HG03097 (cell line): Measurements from ENCODE around the gene SOS2.
"Not testable (repeated sequence)": the region's sequence is repeated elsewhere in the genome, so short reads cannot be mapped to it uniquely, and the experiment has no call there.

ENCODE experiments used
- ATAC-seq: cut with Tn5 transposase; IDR thresholded peaks from one replicate; pipeline ENCODE4 v1.9.1; 2021; ENCODE audit not compliant: unreplicated experiment, low FRiP score

Gene SOS2

DNA sequence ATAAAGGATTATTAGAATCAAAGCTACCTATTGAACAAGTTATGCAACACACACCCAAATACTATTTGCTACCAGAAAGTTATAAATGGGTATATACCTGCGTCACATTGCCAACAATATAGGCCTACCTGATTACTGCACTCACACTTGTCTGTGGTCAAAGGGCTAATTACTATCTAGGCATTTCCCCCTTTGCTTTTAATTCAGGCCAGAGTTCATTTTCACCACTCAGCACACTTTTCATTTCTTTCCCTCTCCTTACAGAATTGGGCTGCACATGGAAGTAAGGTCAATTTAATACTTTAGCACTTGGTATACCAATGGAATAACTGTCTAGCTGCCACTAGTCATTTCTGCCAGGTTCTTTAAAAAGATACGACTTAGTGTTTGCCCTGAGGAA lies 1.7 kb downstream of the SOS2 start:
- ATAC-seq: no peak

DNA sequence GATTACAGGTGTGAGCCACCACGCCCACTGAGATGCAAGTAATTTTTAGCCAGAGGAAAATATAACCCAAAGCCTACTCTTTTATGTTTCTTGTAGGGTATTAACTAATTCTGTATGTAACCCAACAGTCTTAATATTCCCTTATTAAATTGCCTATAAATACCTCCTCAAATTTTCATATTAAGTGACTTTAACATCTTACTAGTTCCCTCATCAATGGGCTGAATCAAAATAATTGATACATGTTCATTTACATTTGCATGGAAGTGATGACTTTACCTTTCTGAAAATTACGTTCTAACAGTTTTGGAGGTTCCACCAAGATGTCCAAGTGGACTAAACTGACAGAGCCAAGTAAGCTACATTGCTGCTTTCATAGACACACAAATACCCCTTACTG lies 3.1 kb downstream of the SOS2 start:
- no peak for ATAC-seq

DNA sequence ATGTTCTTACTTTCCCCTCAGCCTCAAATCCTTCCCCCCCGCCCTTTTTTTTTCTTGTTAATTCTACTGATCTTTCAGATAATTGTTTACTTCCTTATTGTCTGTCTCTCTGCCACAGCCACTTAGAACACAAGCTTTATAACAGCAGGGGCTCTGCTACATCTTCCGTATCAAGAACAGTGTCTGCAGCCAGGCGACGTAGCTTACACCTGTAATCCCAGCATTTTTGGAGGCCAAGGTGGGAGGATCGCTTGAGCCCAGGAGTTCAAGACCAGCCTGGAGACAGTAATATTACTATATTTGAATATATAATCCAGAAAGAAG lies 5.4 kb downstream of the SOS2 start:
- no peak for ATAC-seq

DNA sequence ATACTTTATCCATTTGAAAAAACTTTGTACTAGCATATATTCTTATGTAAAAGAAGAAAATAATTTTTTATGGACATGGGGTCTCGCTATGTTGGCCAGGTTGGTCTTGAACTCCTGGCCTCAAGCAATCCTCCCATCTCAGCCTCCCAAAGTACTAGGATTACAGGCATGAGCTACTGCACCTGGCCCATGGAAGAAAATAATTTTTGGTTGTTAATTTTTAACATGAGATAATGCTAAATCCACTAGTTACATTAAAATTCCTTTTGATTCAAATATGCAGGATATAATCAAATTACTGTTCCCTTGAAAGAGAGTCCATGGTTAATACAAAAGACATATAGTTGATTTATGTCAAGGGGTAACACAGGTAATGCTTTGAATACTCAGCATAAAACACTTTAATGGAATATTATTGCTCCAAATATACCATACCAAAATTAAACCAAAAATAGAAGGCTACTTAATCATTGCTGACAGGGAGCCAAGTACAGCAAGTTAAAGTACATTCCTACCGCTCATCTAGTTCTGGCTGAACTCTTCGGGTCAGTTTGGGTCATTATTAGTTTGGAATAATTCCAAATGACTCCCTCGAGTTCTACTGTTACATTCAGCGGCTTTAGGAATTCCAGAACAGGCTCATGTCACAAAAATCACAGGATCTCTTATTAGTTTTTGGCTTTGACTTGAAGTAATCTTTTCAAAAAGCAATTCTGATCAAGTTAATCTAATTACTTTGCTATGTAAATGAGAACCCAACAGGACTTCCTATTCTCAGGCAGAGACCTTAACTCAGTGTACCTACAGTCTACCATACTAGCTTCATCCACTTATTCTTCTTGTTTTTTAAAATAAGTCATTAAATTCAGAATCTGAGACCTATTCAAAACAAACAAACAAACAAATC lies 6.1 kb downstream of the SOS2 start:
- no peak for ATAC-seq

DNA sequence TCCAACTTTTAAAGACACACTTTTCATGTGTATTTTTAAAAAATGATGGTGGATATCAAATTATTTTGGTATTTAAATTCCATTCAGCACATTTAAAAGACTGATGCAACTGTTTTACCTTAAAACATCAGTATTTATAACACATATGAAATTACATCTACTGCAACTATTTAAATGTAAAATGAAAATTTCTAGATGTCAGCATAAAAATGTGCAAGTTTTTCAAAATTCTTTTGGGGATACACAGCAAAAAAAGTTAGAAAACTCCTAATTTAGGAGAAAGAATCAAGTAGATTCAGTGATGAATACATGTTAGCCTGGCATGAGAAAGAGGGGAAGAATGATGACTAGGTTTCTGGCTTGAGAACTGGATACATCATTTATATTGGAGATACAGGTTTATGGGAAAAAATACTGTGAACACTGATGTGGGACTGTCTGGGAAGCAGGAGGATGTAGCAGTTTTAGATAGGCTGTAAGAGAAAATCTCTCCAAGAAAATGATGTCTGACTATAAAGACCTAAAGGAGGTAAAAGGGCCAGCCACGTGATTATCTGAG lies 9.2 kb downstream of the SOS2 start:
- no peak for ATAC-seq

DNA sequence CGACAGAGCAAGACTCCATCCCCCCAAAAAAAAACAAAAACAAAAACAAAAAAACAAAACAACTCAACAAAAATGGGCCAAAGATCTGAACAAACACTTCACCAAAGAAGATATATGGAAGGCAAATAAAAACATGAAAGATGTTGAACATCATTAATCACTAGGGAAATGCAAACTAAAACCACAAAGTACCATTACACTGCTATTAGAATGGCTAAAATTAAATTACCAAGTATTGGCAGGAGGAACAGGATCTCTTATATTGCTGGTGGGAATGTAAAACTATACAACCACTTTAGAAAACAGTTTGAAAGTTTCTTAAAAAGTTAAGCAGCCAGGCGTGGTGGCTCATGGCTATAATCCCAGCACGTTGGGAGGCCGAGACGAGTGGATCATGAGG lies 12.9 kb downstream of the SOS2 start:
- no peak for ATAC-seq

DNA sequence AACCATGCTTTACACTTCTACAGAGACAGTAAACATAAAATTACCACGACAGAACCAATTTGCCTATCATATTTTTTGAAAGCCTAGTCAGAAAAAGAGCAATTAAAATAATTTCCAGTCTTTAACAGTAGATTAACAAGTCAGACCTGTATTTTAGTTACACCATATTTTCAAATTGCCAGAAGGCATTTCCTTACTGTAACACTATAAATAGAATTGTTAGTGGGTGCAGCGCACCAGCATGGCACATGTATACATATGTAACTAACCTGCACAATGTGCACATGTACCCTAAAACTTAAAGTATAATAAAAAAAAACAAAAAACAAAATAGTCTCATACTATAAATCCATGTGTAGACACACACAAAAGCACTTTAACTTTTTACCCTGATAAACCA lies 16.0 kb downstream of the SOS2 start:
- no peak for ATAC-seq

DNA sequence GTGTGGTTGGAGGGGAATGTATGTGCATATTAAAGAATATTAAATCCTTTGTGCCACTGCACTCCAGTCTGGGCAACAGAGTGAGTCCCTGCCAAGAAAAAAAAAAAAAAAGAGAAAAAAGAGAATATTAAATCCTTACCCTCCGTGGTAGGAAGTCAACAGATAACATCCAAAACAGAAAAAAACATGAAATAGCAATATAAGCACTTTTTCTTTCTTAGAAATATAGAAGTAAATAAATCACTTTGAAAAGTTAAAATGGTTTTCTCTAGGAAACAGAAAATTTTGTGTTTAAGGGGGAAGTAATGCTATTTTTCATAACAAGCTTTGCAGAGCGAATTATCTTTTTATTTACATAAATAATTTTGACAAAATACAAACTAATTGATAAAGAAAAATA lies 17.6 kb downstream of the SOS2 start:
- no peak for ATAC-seq

DNA sequence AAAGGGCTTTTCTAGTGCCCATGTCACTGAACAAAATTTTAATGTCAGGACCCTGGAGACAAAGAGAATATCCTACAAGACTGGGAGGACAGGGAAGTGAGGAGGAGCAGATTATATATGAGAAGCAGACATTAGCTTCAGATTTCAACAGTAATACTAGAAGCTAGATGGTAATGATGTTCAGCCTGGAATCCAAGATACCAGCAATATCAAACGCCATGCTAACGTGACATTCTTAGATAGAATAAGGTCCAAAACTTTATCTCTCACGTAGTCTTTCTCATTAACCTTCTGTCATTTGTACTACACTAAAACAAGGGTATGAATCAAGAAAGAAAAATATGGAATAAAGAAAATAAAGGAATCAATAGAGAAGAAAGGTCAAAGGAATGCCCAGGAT lies 18.7 kb downstream of the SOS2 start:
- ATAC-seq: no peak

DNA sequence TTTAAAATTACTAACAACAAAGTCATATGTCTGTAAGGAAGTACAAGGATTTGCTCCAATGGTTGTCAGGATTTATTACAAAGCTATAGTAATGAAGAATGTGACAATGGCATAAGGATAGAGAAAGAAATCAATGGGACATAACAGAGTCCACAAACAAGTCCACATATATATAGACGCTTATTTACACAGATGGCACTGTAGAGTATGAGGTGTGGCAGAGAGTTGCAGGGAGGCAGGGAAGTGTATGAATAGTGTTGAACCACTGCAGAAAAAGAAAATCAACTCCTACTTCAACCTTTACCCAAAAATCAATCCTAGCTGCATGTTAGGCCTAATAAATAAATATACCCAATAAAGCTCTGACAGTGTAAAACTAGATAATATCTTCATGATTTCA lies 21.3 kb downstream of the SOS2 start:
- no peak for ATAC-seq

DNA sequence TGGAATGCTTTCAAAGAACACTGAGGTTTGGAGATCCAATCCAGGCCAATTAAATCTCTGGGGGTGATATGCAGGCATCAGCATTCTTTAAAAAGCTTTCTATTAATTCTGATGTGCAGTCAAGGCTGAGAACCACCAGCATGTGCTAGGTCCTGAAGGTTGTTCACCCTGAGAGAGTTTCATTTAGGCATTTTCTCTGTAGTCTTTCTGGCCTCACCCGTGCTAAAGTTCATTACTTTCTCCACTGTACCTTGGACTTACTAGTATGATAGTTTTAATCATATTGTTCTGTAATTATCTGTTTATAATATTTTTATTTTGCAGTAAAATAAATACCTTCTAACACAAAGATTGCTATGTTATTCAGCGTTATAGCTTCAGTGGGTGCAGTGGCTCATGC lies 32.9 kb downstream of the SOS2 start:
- no peak for ATAC-seq

DNA sequence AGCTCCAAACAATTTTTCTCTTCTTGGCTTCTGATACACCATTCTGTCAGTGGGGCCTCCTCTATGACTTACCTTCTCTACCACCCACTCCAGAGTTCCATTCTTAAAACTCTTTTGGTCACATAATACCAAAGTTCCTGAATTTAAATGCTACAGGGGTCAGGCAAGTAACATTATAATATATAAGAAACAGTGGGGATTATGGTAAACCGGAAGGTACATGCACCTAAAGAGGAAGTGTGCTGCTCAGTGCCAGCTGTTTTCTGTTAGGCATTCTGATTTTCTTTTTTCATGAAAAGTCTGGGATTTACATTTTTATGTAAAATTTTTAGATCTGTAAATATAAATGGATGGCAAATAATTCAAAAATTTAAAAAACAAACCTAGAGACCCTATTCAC lies 39.9 kb downstream of the SOS2 start:
- no peak for ATAC-seq

DNA sequence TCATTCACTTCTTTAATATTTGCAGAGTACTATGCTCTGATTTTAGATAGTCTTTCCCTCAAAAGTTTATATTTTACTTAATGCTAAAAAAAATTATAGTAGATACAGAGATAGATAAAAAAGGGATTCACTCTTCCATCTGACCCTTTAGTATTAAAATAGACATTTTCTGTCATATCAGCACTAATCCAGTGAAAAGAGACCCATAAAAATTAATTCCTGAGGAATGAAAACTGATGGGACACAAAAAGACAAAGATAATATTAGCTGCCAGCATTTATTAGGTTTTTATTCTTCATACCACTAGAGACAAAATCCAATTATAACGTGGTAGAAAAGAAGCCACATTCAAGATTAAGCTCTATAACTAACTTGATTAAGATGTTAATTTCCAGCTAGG lies 45.3 kb downstream of the SOS2 start:
- ATAC-seq: no peak

DNA sequence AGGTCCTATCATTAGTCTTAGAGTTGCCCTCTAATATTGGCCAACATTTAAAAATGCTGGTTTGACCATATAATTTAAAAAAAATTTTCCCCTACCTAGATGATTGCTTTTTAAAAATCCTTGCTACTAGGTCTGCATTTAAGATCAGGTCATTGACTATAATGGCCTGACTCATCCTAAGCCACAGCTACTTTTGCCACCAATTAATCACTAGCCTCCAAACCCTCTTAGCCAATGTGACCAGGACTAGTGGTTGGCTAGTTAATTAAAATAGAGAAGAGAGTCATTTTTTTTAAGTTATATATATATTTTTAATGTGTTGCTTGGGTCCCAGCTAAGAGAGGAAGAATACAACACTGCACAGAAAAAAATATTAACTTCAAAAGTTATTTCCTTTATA lies 57.5 kb downstream of the SOS2 start:
- ATAC-seq: no peak

DNA sequence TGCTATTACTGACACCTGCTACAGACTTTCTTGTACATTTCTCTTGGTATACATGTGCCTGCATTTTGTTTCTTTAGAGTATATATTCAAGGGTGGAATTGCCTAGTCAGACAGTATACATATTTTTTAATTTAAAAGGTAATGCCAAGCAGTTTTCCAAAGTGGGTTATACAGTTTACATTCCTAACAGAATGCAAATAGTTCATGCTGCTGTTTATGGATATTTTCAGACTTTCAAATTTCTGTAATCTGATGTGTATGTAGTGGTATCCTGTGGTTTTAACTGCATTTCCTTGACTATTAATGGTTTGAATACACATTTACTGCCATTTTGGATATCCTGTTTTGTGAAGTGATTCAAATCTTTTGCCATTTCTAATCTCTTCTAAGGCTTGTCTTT lies 59.5 kb downstream of the SOS2 start:
- ATAC-seq: no peak

DNA sequence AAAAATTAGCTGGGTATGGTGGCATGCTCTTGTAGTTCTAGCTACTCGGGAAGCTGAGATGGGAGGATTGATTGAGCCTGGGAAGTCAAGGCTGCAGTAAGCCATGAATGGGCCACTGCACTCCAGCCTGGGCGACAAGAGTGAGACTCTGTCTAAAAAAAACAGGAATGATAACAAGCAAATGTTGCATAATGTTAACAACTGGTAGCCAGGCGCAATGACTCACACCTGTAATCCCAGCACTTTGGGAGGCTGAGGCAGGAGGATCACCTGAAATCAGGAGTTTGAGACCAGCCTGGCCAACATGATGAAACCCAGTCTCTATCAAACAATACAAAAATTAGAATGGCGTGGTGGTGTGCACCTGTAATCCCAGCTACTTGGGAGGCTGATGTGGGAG lies 64.0 kb downstream of the SOS2 start:
- not testable (repeated sequence) for ATAC-seq

DNA sequence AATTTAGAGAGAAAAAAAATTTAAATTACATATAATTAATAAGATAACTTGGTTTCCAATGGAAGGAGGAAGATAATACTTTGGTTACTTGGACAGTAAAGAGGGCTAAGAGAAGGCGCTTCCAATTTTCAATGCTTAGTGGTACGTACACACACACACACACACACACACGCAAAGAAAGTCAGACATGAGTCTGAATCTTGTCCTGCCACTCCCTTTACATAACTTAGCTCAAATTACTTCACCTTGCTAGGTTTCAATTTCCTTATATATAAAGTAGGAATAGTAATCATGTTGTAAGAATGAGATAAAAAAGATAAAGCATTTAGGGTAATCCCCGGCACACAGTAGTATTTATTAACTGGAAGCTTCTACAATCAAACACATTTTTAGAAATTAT lies 75.3 kb downstream of the SOS2 start:
- no peak for ATAC-seq

DNA sequence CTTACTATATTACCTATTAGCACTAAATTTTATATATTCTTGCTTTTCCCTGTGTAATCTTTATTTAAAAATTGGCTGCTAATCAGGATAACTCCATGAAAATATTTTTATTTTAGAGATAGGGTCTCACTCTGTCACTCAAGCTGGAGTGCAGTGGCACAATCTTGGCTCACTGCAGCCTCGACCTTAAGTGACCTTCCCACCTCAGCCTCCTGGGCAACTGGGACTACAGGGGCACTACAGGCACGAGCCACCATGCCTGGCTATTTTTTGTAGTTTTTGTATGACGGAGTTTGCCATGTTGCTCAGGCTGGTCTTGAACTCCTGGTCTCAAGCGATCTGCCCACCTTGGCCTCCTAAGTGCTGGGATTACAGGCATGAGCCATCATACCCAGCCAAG lies 82.6 kb downstream of the SOS2 start:
- no peak for ATAC-seq

DNA sequence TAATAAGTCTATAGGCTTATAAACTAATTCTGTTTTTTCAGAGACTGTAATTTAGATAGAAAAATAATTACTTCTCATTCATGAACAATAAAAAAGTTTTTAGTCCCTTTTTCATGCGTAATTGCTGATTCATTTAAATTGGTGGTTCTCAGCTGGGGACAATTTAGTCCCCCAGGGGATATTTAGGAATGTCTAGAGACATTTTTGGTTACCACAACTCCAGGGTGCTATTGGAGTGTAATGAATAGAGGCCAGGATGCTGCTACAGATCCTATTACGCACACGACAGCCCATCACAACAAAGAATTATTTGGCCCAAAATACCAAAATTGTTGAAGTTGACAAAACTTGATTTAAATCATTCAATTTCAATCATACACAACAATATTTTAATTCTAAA lies 92.2 kb downstream of the SOS2 start:
- no peak for ATAC-seq

DNA sequence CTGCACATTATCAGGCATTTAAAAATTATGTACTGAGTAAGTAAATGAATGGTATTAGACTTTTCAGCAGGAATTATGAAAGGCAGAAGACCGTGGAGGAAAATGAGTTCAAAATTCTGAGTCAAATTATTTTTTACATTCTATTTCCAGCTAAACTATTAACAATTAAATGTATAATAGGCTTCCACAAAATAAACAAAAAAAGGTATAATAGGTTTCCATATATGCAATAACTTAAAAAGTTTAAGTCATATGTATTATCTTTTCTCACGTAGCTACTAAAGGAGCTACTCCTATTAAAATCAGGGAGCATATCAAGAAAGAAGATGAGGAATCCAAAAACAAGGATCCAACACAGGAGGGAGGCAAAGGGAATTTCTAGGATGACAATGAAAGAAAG lies 103.6 kb downstream of the SOS2 start:
- ATAC-seq: no peak

DNA sequence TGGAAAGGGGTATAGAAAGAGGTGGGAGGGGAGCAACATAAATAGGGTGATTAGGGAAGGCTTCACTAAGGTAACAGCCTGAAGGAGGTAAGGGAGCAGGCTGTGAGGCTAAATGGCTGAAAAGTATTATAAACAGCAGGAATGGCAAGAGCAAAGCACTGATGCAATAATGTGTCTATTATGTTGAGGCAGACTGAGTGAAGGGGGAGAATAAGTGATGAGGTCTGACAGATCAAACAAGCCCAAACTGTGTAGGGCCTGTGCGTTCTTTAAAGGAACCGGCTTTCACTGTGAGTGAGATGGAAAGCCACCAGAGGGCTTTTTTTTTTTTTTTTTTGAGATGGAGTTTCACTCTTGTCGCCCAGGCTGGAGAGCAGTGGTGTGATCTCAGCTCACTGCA lies 108.3 kb downstream of the SOS2 start:
- ATAC-seq: no peak

DNA sequence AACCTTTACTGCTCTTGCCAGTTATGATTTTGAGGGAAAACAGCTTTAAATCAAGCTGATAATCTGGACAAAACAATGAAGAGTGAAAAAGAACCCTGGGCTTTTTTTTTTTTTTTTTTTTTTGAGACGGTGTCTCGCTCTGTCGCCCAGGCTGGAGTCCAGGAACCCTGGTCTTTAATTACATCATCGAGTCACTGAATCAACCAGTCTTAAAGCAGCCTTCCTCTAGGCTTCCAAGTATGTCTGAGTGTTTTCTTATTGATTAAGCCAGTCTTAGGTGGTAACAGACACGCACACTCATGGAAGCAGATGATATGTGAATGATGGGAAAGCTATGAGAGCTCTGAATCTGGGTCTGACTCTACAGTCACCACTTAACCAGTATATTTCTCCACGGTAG lies 109.1 kb downstream of the SOS2 start:
- ATAC-seq: no peak

DNA sequence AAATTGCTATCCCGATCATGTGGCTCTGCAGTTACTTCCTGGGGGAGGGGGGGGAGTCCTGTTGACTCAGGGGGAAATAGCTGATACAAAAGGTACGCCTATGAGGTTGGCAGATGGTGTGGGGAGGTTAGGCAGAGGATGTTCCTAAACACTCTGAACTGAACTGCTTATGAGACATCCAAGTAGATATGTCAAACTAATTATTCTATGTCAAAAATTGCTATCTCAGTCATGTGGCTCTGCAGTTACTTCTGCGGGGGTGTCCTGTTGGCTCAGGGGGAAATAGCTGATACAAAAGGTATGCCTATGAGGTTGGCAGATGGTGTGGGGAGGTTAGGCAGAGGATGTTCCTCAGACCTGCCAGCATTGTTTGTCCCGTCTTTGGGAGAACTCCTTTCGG lies 109.9 kb downstream of the SOS2 start:
- ATAC-seq: no peak
